ENCODE results near the gene C20orf96.

The C20orf96 gene

DNA sequence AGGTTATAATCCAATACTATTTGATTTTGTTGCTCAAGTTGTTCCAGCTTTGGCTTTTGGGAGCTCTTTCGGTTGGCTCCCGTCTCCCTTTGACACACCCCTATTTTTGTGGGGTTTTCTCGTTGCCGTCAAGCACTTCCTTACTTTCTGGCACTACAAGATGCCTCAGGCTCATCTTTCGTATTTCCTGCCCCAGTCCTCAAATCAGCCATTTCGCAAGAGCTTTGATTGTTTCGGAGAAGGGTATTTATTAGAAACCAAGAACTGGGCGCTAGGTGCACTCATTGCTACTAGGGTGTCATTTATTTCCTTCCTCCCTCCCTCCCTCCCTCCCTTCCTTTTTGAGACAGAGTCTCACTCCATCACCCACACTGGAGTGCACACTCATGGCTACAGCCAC lies 21.5 kb upstream of the C20orf96 start:
- DNase-seq (ENCODE audit: low read depth in 3 of 3), result no peak

DNA sequence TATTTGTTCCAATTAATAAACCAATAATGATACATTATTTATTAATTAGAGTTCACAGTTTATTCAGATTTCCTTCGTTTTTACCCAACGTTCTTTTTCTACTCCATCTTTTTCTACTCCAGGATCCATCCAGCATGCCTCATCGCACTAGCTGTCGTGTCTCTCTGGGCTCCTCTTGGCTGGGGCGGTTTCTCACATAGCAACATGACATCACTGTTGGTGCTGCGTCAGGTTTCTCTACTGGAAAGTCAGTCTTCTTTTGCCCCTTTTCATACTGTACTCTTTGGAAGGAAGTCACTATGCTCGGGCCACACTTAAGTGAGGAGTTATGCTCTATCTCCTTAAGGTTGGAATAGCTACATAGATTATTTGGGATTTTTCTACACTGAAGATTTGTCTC lies 21.1 kb upstream of the C20orf96 start:
- no peak for DNase-seq (ENCODE audit: low read depth in 3 of 3)

DNA sequence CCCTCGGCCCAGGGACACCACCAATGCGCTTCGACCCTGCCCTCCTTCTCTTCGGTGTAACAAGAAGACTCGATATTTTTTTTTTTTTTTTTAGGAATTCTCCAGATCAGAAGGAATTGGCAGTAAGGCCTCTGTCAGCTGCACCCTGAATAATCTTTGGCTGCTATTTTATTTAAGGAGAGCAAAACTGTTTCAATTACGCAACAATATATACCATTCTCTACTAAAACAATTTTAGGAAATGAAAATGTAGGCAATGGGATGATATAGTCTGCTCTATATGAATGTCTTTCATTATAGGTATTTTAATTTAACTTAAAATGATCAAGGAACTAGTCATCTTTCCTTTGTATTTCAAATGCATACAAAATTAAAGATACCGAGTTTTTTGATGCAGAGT lies 20.1 kb upstream of the C20orf96 start:
- DNase-seq (ENCODE audit: low read depth in 3 of 3), result no peak

DNA sequence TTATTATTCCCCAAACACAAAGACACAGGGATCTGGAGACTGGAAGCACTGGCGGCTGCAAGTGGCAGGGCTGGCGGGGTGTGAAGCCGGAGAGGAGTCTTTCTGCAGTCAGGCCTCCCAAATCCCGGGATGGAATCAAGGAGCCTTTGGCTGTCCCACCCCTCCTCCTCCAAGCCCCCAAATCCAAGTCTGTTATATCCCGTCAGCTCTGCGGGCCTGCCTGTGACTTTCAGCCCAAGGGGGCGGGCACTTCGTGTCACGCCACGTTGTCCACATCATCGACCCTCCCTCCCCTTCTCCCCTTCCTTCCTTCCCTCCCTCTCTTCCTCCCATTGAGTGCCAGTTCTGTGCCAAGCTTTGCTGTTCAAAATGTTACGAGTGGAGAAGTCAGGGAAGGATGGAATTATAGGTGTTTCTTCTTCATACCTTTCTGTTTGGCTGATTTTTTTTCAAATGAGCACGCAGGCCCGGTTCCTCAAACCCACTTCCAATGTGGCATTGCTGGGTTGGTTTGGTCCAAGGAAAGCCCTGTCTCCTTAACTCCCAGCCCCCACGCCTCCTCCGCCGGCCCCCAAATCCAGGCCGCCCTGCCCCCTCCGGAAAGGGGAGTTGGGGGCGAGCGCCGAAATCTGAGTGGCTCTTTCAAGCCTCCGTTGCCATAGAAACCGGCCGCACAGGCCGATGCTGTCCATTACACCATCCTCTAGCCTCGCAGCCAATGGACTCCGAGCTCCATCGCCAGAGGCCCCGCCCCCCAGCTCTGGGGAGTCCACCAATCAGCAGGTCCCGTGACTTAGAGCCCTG lies 19.5 kb upstream of the C20orf96 start:
- DNase-seq (ENCODE audit: low read depth in 3 of 3), result peak; percentile 68 to 87 (median 80)

DNA sequence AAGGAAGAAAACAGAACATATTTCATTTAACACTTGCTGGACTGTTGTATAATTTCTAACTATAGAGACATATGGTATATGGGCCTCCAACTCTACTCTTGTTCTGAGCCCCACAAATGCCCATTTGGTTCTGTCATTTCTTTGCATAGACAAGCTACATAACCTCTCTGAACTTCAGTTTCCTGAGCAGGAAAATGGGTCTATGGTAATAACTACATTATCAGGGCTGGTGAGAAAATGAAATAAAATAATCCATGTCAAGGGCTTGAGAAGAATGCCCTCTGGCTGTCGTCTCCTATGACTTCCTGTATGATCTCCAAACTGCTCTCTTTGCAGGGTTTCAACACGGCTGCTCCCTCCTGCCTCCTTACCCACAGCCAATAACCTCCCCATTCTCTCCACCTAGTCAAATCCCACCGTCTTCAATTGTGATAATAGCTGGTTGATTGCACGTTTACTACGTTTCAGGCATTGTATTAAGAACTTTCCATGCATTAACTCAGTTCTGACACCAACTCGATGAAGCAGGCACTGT lies 18.8 kb upstream of the C20orf96 start:
- no peak for DNase-seq (ENCODE audit: low read depth in 3 of 3)

DNA sequence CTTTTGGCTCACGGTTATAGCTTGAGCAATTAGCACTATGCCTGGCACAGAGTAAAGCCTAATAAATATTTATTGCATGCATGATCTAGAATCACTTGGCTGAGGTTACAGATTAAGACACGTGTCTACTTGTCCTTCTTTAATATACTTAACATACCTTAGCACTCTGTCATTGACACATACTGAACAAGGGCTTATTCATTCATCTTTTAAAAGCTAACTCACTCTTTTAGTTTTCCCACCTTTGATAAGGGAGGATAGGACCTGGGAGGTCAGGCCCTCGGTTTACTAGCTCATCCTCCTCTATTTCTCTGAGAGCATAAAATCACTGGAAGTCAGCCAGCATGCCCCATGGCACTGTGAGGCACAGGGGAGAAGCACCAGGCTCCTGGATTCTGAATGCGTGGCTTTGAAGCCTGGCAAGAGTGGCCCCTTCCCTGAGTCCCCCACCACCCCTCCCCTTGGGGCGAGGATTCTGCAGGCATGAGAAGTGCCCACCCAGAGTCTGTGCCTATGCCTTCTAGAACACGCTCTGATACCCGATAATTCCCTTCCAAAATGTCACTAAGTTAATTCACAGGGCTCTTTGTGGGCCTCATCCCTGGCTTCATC lies 18.0 kb upstream of the C20orf96 start:
- no peak for DNase-seq (ENCODE audit: low read depth in 3 of 3)

DNA sequence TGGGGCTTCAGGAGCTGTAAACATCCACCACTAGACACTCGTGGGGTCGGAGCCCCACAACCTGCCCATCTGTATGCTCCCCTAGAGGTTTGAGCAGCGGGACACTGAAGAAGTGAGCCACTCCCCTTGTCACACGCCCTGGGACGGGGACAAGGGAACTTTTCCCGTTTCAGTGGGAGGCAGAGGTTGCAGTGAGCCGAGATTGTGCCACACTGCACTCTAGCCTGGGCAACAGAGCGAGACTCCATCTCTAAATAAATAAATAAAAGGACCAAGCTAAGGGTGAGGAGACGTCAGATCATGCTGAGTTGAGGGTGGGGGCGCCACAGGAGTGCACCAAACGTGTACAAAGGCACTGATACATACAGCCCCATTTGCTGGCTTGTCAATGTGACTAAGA lies 15.2 kb upstream of the C20orf96 start:
- no peak for DNase-seq (ENCODE audit: low read depth in 3 of 3)

DNA sequence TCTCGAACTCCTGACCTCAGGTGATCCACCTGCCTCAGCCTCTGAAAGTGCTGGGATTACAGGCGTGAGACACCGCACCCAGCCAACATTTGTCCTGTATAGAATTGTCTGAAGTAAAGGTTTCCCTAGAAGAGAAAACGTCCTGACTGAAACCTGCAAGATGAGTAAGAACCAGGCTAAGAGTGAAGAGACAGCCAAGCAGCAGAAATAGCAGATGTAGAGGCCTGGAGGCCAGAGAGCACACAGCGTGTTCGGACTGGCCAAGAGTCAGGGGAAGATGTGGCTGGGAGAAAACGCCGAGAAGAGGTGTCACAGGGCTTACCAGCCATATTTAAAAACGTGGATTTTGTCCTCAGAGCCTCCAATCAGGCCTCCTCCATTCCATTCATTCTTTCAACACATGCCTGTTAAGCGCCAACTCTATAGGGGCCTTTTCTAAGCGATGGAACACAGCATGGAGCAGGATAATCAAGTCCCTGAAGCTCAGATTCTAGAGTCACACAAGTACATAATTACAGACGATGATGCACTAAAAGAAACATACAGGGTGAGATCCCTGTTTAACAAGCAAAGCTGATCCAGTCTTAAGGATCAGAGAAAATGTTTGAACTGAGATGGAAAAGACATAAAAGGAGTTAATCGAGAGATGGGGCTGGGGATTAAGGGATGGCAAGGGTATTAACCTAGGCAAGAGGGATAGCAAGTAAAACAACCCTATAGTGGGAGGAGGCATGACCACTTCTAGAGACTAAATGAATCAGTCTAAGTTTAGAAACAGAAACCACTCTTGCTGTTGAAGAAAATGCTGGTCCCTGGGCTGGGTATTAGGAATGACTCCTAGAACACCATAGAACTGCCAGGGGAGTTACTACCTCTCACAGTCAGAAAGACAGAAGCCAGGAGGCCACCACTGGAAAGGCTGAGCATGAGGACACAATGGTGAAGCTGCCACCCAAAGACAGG lies 11.6 kb upstream of the C20orf96 start:
- no peak for DNase-seq (ENCODE audit: low read depth in 3 of 3)

DNA sequence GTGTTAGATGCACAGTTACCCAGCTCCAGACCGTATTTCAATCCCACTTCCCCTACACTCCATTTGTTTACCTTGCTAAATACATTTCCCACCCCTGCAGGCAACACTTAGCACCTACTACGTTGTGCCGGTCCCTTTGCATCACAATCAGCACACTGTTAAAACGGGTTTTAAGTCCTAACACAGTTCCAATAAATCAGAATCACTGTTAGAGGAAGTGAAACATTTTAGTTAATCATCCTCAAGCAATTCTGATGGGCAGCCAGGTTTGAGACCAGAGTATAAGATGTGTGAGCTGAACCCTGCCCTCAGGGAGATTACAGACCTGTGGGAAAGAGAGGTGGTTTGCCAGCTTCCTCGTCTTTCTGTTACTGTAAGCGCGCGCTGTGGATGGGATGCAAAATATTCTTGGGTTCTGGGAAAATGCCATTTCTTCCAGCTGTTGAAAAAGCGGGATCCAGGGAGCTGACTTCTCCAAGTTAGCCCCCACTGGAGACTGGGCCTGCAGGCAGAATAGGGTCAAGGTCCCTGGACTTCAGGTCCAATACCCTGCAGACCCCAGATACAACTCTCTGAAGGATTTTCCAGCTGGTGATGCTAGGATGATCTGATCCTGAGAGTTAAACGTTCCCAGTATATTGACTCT lies 9.9 kb upstream of the C20orf96 start:
- no peak for DNase-seq (ENCODE audit: low read depth in 3 of 3)

DNA sequence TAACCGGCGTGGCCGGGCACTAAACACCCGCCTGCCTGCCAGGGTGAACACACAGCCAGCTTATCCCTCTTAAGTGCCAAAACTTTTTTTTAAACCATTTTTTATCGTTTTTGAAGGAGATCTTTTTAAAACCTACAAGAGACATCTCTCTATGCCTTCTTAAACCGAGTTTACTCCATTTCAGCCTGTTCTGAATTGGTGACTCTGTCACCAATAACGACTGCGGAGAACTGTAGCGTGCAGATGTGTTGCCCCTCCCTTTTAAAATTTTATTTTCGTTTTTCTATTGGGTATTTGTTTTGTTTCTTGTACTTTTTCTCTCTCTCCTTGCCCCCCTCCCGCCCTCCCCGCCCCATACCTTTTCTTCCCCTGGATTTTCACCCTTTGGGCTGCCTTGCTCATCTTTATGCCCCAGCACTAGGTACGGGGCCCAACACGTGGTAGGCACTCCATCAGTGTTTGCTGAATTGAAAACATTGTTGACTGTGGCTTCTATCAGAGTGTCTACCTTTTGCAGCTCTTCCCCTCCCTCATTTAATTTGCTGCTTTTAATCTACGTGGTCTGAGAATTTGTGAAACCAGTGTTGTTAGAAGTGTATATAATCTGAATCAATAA lies 8.3 kb upstream of the C20orf96 start:
- DNase-seq (ENCODE audit: low read depth in 3 of 3), result no peak

DNA sequence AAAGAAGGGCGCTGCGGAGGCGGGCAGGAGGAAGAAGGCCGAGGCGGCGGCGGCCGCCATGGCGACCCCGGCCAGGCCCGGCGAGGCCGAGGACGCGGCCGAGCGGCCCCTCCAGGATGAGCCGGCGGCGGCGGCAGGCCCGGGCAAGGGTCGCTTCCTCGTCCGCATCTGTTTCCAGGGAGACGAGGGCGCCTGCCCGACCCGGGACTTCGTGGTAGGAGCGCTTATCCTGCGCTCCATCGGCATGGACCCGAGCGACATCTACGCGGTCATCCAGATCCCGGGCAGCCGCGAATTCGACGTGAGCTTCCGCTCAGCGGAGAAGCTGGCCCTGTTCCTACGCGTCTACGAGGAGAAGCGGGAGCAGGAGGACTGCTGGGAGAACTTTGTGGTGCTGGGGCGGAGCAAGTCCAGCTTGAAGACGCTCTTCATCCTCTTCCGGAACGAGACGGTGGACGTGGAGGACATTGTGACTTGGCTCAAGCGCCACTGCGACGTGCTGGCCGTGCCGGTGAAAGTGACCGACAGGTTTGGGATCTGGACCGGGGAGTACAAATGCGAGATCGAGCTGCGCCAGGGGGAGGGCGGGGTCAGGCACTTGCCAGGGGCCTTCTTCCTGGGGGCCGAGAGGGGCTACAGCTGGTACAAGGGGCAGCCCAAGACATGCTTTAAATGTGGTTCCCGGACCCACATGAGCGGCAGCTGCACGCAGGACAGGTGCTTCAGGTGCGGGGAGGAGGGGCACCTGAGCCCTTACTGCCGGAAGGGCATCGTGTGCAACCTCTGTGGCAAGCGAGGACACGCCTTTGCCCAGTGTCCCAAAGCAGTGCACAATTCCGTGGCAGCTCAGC lies 7.6 kb upstream of the C20orf96 start:
- peak in 1 of 3 donors; percentile 40 for DNase-seq (ENCODE audit: low read depth in 3 of 3)

DNA sequence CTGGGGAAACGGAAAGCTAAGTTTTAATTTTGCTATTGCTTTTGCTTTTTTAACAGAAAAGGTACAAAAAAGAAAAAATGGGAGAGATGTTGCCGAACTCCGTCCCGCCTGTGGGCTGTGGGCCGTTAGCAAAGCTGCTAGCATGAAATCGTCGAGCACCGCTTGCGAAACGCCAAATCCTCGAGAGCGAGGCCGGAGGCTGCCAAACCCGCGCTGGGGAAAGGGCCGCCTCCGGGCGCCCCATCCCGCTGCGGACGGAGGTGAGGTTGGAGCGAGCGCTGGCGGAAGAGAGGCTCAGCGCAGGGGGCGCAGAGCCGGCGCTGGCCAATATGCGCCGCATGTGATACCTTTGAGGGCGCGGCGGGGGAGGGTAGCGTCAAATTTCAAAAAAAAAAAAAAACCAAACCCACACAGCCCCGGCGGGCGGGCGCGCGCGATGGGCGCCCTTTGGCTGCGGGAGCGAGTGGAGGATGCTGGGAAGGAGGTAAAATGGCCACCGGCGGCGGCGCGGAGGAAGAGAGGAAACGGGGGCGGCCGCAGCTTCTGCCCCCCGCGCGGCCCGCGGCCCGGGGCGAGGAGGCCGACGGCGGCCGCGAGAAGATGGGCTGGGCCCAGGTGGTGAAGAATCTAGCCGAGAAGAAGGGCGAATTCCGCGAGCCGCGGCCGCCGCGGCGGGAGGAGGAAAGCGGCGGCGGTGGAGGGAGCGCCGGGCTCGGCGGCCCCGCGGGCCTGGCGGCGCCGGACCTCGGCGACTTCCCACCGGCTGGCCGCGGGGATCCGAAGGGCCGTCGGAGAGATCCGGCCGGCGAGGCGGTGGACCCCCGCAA lies 6.8 kb upstream of the C20orf96 start, which contains the start of gene ZCCHC3:
Gene ZCCHC3 (plus strand): TSS at position 473 of the 827 bp plus-strand sequence. CDS start 17 bp downstream, at position 490.
- peak; percentile 65 to 75 (median 72) for DNase-seq (ENCODE audit: low read depth in 3 of 3)

DNA sequence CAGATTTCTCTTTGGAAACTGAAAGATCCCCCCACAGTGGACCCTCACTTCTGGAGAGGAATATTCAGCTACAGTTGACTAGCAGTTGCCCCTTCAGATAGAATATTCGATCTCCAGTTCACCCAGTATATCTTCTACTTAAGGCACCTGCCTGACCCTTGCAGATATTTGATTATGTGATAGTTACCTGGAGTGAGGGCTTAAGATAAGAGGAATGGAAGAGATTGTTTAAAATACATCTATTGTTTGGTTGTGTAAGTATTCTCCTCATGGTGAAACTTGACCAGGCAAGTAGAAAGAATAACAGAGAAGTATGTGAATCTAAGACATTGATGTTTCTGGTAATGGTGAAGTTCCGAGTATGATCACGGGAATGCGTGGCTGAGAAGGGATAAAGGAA lies 5.3 kb upstream of the C20orf96 start:
- DNase-seq (ENCODE audit: low read depth in 3 of 3), result no peak

DNA sequence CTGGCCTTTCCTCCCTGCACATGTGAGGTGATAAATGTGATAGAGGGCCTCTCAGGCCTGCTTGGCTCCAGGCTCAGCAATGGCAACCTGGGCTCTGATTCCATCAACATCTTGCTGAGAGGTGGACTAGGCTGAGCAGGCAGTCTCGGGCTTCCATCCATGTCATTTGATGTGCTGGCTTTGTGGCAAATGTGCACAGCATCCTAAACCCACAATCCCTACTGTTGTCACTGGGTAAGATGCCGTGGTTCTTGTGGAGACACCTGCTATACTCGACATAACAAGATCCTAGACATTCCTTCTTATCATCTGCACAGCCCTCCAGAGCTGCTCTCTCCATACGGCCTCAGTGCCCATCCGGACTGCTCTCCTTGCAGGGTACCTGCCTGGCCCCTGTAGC lies 4.1 kb upstream of the C20orf96 start:
- no peak for DNase-seq (ENCODE audit: low read depth in 3 of 3)

DNA sequence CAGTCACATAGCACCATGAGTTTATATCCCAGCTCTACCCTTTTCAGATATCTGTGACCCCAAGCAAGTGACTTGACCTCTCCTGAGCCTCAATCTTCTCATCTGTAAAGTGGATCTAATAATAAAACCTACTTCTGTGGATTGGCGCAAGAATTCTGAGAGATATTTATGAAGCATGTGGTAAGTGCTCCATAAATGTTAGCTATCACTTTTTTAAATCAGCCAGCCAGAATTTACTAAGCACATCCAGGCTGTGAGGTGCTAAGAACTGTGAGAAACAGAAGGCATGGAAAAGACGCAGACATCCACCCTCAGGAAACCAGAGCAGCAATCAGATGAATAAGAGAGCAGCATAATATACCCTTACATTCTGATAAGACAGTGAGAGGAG lies 862 bp downstream of the C20orf96 start:
- DNase-seq (ENCODE audit: low read depth in 3 of 3), result no peak

DNA sequence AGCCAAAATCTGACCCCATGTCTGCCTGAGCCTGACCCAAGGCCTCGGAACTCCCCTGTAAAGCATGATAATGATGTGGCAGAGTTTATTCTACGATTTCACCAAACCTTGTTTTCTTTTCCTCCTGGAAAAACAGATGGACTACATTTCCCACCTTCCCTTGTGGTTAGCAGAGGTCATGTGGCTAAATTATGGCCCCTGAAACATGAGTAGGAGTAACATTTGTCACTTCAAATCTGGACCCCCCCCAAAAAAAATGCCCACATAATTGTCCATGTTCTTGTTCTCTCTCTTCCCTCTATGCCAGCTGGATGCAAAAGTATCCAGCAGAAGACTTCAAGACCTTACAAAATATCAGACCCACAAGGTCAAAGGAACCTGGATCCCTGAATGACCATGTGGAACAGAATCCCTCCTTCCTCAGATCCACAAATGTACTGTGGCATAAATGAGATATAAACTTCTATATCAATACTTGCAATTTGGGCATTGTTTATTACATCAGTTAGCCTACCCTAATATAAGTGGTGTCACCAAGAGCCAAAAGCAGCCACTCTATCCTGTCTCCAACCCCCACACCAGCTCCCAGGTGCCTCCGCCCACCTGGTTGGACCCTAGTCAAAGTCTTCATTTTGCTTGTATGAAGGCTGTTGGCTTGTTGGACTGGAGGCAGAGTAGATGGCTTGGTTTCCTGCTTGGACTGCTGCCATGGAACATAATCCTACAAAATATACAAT lies 1.4 kb downstream of the C20orf96 start:
- DNase-seq (ENCODE audit: low read depth in 3 of 3), result no peak

DNA sequence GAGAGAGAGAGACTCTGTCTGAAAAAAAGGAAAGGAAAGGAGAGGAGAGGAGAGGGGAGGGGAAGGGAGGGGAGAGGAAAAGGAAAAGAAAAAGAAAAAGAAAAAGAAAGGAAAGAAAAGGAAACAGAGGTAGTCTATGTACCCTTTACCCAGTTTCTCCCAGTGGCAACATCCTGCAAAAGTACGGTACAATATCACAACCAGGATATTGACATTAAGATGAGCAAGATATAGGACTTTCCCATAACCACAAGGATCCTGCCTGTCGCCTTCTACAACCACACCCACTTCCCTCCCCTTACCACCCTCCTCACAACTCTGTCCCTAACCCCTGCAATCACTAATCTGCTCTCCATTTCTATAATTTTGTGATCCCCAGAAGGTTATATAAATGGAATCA lies 4.0 kb downstream of the C20orf96 start:
- DNase-seq (ENCODE audit: low read depth in 3 of 3), result no peak

DNA sequence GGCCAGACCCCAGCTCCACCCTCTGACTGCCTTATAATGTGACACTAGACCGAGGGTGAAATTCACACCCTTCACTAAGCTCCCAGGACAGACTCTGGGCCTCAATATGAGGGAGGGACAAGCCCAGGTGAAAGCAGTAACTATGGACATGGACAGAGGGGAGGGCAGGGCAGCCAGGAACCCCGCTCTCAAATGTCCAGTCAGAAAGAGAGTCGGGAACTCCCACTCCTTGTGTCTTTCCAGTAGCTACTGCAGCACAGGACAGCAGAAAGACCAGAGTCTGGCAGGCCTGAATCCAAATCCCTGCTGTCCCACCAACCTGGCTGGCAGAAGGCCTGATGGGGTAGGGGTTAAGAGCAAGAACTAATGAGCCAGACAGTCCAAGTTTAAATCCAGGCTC lies 6.4 kb downstream of the C20orf96 start:
- DNase-seq (ENCODE audit: low read depth in 3 of 3), result no peak

Measured in stimulated activated CD4-positive, alpha-beta T cell treated with anti-CD3 and anti-CD28 coated beads, TNF-alpha, amount 100 ng/mL, for 48 hours (primary cell).